Gastroesophageal sphincter (tissue), 4 donors: Measurements from ENCODE around the gene PSD2. TPM values are rescaled to one million over a fixed set of nuclear protein-coding genes. Genes with fewer than 3 reads are reported as not detected.

Source experiments
- ATAC-seq: fragments of 150-250 bp; one replicate; pipeline ENCODE4 v1.9.1; 2016; ENCODE audit warnings: mild to moderate bottlenecking, moderate library complexity
- H3K27ac ChIP-seq, 4 donors: fragments of 200-600 bp; sonication (generic) in 3 of 4; 1 replicate in 3 of 4; 2 replicates in 1 of 4; pipeline ENCODE4 v1.5.1; 2016 to 2019
- H3K27me3 ChIP-seq: fragments of 200-600 bp; sonication (generic); one replicate; pipeline ENCODE4 v1.5.1; 2019
- H3K36me3 ChIP-seq, 2 donors: fragments of 200-600 bp; sonication (generic); one replicate each; pipeline ENCODE4 v1.5.1; 2019; ENCODE audit warnings: control low read depth in 1 of 2
- H3K4me1 ChIP-seq, 3 donors: fragments of 200-600 bp; sonication (generic); 1 replicate in 2 of 3; 2 replicates in 1 of 3; pipeline ENCODE4 v1.5.1; 2016 to 2019; ENCODE audit warnings: control low read depth in 2 of 3
- H3K4me3 ChIP-seq, 2 donors: fragments of 200-600 bp; sonication (generic); one replicate each; pipeline ENCODE4 v1.5.1; 2019; ENCODE audit warnings: mild to moderate bottlenecking in 1 of 2, moderate library complexity in 1 of 2
- H3K9me3 ChIP-seq, 3 donors: fragments of 200-600 bp; sonication (generic); one replicate each; pipeline ENCODE4 v1.5.1; 2017 to 2019; ENCODE audit warnings: control low read depth in 2 of 3
- EP300 ChIP-seq: sonication (generic); formaldehyde crosslinking; IDR thresholded peaks from one replicate; pipeline ENCODE4 v1.6.1; 2017; ENCODE audit warnings: antibody characterized with exemption, mild to moderate bottlenecking
- POLR2A ChIP-seq, 2 donors: fragments of 450-650 bp; IDR thresholded peaks; one replicate each; pipeline ENCODE4 v1.6.1; 2017; ENCODE audit warnings: antibody characterized with exemption in 2 of 2, mild to moderate bottlenecking in 2 of 2, moderate library complexity in 1 of 2
- POLR2AphosphoS5 ChIP-seq: sonication (generic); formaldehyde crosslinking; IDR thresholded peaks from one replicate; pipeline ENCODE4 v1.6.1; 2017; ENCODE audit warnings: antibody characterized with exemption
- WGBS, 2 donors: methylation state at CpG; one replicate each; pipeline ENCODE4 v1.1.5; 2018; ENCODE audit warnings: low coverage in 1 of 2; 5-methylcytosine and 5-hydroxymethylcytosine counted together
- total RNA-seq, 4 donors: library from RNA; depleted of rRNA; stranded (reverse); fragments of >200 nt; gene quantifications; one replicate each; pipeline ENCODE4 v1.1.0, GENCODE V29; 2016
- TF ChIP-seq, protein P1 (sequence below), 4 experiments: fragments of 200-600 bp in 2 of 4; fragments of 450-650 bp in 2 of 4; sonication (generic) in 1 of 4; IDR thresholded peaks; one replicate each; pipeline ENCODE4 v1.5.1; 2017 to 2019; ENCODE audit warnings: antibody characterized with exemption in 4 of 4, mild to moderate bottlenecking in 2 of 4, moderate library complexity in 2 of 4

PSD2 gene
- total RNA-seq, 4 donors from 2014 or later: 0.13 to 0.16 TPM; not detected in 2

DNA sequence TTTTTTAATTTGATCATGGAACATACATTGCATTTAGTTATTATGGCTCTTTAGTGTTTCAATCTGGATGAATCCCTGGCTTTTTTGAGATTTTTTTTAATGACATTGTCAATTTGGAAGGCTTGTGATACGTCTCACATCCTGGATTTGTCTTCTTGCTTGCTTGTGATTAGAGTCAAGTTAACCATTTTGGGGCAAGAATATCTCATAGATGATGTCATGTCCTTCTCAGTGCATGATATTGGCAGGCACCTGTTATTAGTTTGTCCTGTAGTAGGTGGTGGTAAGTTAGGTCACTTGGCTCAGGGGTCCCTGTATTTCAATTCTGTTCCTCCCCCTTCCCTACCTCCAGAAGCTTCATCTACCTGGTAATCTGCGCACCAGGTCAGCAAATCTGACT is 3.3 kb downstream of the PSD2 start:
- no peaks in the 10 kb centered on the region for H3K36me3 ChIP-seq
- WGBS, 2 donors: 40 to 62% methylated on average over 1 of the region's 2 CpGs
- H3K4me3 ChIP-seq: no peak overlapping the region
- peaks cover 0 to 18% (median 8%) of the 10 kb centered on the region in 3 donors for H3K4me1 ChIP-seq
- no peak overlapping the region for H3K27ac ChIP-seq
- H3K9me3 ChIP-seq: no peaks in the 10 kb centered on the region
- ATAC-seq: no peak
- no peak for TF ChIP-seq POLR2A (IDR thresholded peaks at IDR 0.05)
- no peak for TF ChIP-seq POLR2AphosphoS5
- TF ChIP-seq EP300: no peak
- TF ChIP-seq, protein P1, sequence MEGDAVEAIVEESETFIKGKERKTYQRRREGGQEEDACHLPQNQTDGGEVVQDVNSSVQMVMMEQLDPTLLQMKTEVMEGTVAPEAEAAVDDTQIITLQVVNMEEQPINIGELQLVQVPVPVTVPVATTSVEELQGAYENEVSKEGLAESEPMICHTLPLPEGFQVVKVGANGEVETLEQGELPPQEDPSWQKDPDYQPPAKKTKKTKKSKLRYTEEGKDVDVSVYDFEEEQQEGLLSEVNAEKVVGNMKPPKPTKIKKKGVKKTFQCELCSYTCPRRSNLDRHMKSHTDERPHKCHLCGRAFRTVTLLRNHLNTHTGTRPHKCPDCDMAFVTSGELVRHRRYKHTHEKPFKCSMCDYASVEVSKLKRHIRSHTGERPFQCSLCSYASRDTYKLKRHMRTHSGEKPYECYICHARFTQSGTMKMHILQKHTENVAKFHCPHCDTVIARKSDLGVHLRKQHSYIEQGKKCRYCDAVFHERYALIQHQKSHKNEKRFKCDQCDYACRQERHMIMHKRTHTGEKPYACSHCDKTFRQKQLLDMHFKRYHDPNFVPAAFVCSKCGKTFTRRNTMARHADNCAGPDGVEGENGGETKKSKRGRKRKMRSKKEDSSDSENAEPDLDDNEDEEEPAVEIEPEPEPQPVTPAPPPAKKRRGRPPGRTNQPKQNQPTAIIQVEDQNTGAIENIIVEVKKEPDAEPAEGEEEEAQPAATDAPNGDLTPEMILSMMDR (IDR thresholded peaks at IDR 0.05): no peak
- peaks cover 95% of the 10 kb centered on the region for H3K27me3 ChIP-seq

DNA sequence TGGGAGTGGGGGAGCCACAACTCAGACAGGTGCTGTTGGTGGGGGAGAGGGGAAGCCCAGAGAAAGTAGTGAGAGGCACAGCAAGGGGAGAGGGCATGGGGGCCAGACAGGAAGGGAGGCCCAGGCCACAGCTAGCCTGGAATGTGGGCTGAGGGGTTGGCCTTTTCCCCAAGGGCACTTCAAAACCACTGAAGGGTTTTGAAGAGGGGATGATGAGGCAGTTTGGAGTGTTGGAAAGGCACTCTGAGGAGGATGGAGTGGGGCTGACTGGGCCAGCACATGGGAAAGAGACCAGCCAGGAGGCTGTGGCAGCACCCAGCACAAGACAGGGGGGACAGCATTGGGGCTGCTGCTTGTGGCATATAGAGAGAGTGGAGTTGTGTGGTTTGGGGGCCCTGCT is 3.8 kb downstream of the PSD2 start:
- TF ChIP-seq, protein P1 (IDR thresholded peaks at IDR 0.05): no peak
- TF ChIP-seq EP300: no peak
- Histone ChIP-seq H3K9me3 (no peaks in the 10 kb centered on the region), H3K4me1 (peaks cover 0 to 18% (median 8%) of the 10 kb centered on the region in 3 donors), H3K4me3 (no peak overlapping the region), H3K27me3 (peaks cover 97% of the 10 kb centered on the region), H3K36me3 (no peaks in the 10 kb centered on the region), H3K27ac (no peak overlapping the region)
- ATAC-seq: no peak

DNA sequence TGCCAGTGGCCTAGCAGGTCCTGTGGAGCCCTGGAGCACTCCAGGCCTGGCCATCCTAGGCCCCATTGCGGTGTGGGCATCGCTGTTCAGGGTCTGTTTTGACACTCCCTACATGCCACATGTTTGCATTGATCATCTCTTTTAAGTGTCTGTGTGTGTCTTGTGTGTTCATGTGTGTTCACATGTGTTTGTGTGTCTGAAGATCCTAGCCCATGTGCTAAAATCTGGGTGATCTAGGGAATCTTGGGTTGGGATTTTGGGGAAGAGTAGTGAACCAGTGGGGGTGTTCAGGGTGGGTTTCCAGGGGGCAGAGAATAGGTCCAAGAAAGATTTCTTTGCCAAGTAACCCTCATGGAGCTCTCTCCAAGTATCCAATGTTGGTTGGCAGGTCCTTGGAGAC is 8.4 kb downstream of the PSD2 start:
- peaks cover 54% of the 10 kb centered on the region for H3K27me3 ChIP-seq
- no peaks in the 10 kb centered on the region for H3K36me3 ChIP-seq
- TF ChIP-seq POLR2AphosphoS5 (no peak), POLR2A (IDR thresholded peaks at IDR 0.05) (no peak), EP300 (no peak)
- TF ChIP-seq, protein P1 (IDR thresholded peaks at IDR 0.05): no peak
- no peak overlapping the region for H3K4me3 ChIP-seq
- no peaks in the 10 kb centered on the region for H3K4me1 ChIP-seq
- no peak for ATAC-seq
- no CpG with 5 or more reads among the region's 2 CpGs for WGBS, 2 donors
- no peaks in the 10 kb centered on the region for H3K9me3 ChIP-seq
- no peak overlapping the region for H3K27ac ChIP-seq

DNA sequence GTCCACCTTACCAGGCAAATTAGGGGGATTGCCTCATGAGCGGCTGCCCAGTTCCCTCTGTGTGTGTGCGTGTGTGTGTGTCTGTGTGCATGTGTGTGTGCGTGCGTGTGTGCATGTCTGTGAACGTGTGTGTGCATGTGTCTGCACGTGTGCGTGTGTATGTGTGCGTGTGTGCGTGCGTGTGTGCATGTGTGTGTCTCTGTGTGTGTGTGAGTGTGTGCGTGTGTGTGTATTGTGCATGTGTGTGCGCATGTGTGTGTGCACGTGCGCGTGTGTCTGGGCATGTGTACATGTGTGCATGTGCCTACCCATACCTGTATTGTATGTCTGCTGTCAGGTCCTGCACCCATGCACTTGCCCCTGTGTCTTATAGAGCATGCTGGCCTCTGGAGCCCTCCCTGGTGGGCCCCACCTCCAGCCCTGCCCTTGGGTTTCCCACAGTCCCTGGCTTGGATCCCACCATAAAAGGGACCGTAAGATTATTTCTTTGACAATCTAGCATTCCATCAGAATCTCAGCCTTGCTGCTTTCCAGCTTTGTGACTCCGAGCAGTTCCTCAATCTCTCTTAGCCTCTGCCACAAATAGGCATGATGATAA is 9.3 kb downstream of the PSD2 start:
- no peak overlapping the region for H3K27ac ChIP-seq
- TF ChIP-seq, protein P1 (IDR thresholded peaks at IDR 0.05): no peak
- TF ChIP-seq POLR2AphosphoS5 (no peak), EP300 (no peak)
- H3K36me3 ChIP-seq: no peaks in the 10 kb centered on the region
- H3K9me3 ChIP-seq: no peaks in the 10 kb centered on the region
- H3K4me1 ChIP-seq: no peaks in the 10 kb centered on the region
- H3K27me3 ChIP-seq: peaks cover 52% of the 10 kb centered on the region
- no peak overlapping the region for H3K4me3 ChIP-seq
- 67 to 93% methylated on average over 3 to 5 of the region's 17 CpGs for WGBS, 2 donors
- ATAC-seq: no peak

DNA sequence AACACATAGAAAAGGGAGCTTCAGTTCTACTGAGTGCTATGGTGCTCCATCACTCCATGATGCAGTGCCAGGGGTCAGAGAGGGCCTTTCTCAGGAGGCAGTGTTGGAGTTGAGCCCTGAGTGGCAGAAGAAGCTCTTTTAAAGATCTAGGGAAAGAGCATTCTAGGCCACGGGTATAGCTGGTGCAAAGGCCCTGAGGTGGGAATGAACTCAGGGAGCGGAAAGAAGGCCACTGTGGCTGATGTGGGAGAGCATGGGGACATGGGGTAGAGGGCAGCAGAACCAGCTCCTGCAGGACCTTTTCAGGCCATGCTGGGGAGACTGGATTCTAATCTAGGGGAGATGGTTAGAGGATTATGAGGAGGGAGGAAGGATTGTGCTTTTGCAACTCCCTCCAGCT is 9.9 kb downstream of the PSD2 start:
- no peak for ATAC-seq
- peaks cover 46% of the 10 kb centered on the region for H3K27me3 ChIP-seq

More for the DNA sequence above, 9.9 kb downstream of the PSD2 start:
- H3K4me1 ChIP-seq: no peaks in the 10 kb centered on the region
- WGBS, 2 donors: 100% methylated on average over 1 to 2 of the region's 2 CpGs
- no peak overlapping the region for H3K4me3 ChIP-seq
- H3K36me3 ChIP-seq: no peaks in the 10 kb centered on the region
- TF ChIP-seq EP300 (no peak), POLR2A (IDR thresholded peaks at IDR 0.05) (no peak), POLR2AphosphoS5 (no peak)
- TF ChIP-seq, protein P1 (IDR thresholded peaks at IDR 0.05): no peak
- H3K9me3 ChIP-seq: no peaks in the 10 kb centered on the region
- H3K27ac ChIP-seq: no peak overlapping the region
